H9 (cell line): ENCODE data around the gene CNOT4. TPM values are rescaled to one million over a fixed set of nuclear protein-coding genes. Genes with fewer than 3 reads are reported as not detected.

Experiments used
- DNase-seq: peaks from one replicate; pipeline ENCODE4 v3.0.0-alpha.2; 2017
- H2AFZ ChIP-seq: one replicate; pipeline ENCODE4 v1.6.1; 2013; ENCODE audit warnings: mild to moderate bottlenecking, low read length, control low read depth, moderate library complexity
- H2AK5ac ChIP-seq: 2 replicates; pipeline ENCODE4 v1.6.1; 2013; ENCODE audit warnings: low read length, control low read depth, mixed read lengths; ENCODE audit not compliant: insufficient read length
- H2BK120ac ChIP-seq: one replicate; pipeline ENCODE4 v1.6.1; 2013; ENCODE audit warnings: low read depth, mild to moderate bottlenecking, low read length, control low read depth, inconsistent platforms; ENCODE audit not compliant: poor library complexity, severe bottlenecking
- H2BK12ac ChIP-seq: 2 replicates; pipeline ENCODE4 v1.6.1; 2013; ENCODE audit warnings: low read length, control low read depth, mixed read lengths, low read depth; ENCODE audit not compliant: insufficient read length
- H2BK15ac ChIP-seq: 2 replicates; pipeline ENCODE4 v1.6.1; 2013; ENCODE audit warnings: low read depth, low read length, control low read depth
- H2BK20ac ChIP-seq: one replicate; pipeline ENCODE4 v1.6.1; 2013; ENCODE audit warnings: low read depth, mild to moderate bottlenecking, low read length, control low read depth, inconsistent platforms; ENCODE audit not compliant: poor library complexity, severe bottlenecking
- H2BK5ac ChIP-seq: 2 replicates; pipeline ENCODE4 v1.6.1; 2013; ENCODE audit warnings: low read length, control low read depth, mixed read lengths; ENCODE audit not compliant: insufficient read length
- H3K14ac ChIP-seq: 2 replicates; pipeline ENCODE4 v1.6.1; 2013; ENCODE audit warnings: low read length, control low read depth; ENCODE audit not compliant: insufficient read depth
- H3K18ac ChIP-seq: 2 replicates; pipeline ENCODE4 v1.6.1; 2013; ENCODE audit warnings: low read depth, mild to moderate bottlenecking, mixed read lengths, low read length, control low read depth; ENCODE audit not compliant: insufficient read length
- H3K23ac ChIP-seq: 2 replicates; pipeline ENCODE4 v1.6.1; 2013; ENCODE audit warnings: low read length, control low read depth, mixed read lengths, low read depth; ENCODE audit not compliant: insufficient read length
- H3K23me2 ChIP-seq: 2 replicates; pipeline ENCODE4 v1.6.1; 2013; ENCODE audit warnings: low read depth, mild to moderate bottlenecking, mixed read lengths, low read length, control low read depth; ENCODE audit not compliant: insufficient read length, poor library complexity, severe bottlenecking
- H3K27ac ChIP-seq: 2 replicates; pipeline ENCODE4 v1.5.1; 2013; ENCODE audit warnings: low read length, control low read depth, mixed read lengths, low read depth; ENCODE audit not compliant: insufficient read length
- H3K27me3 ChIP-seq: 2 replicates; pipeline ENCODE4 v1.6.1; 2013; ENCODE audit warnings: low read length, control low read depth, inconsistent platforms; ENCODE audit not compliant: insufficient read depth
- H3K4ac ChIP-seq: 2 replicates; pipeline ENCODE4 v1.6.1; 2013; ENCODE audit warnings: low read depth, mild to moderate bottlenecking, control low read depth, inconsistent platforms, low read length, moderate library complexity
- H3K4me1 ChIP-seq: 2 replicates; pipeline ENCODE4 v1.6.1; 2013; ENCODE audit warnings: low read length, control low read depth, inconsistent platforms; ENCODE audit not compliant: insufficient read depth
- H3K4me2 ChIP-seq: 2 replicates; pipeline ENCODE4 v1.6.1; 2013; ENCODE audit warnings: low read length, control low read depth, mixed read lengths; ENCODE audit not compliant: insufficient read length, insufficient read depth
- H3K56ac ChIP-seq: 2 replicates; pipeline ENCODE4 v1.6.1; 2013; ENCODE audit warnings: low read depth, mild to moderate bottlenecking, mixed read lengths, low read length, control low read depth; ENCODE audit not compliant: insufficient read length
- H3K79me1 ChIP-seq: 2 replicates; pipeline ENCODE4 v1.6.1; 2013; ENCODE audit warnings: low read depth, mild to moderate bottlenecking, moderate library complexity, low read length, control low read depth, inconsistent platforms; ENCODE audit not compliant: insufficient read depth, poor library complexity, severe bottlenecking
- H3K79me2 ChIP-seq: 2 replicates; pipeline ENCODE4 v1.6.1; 2013; ENCODE audit warnings: low read length, control low read depth, inconsistent platforms; ENCODE audit not compliant: insufficient read depth
- H3K9ac ChIP-seq: 2 replicates; pipeline ENCODE4 v1.6.1; 2013; ENCODE audit warnings: low read length, control low read depth, mixed read lengths; ENCODE audit not compliant: insufficient read length; ENCODE audit errors: extremely low read depth
- H3K9me3 ChIP-seq: one replicate; pipeline ENCODE4 v1.6.1; 2013; ENCODE audit warnings: low read depth, low read length, inconsistent platforms; ENCODE audit not compliant: control insufficient read depth
- H3T11ph ChIP-seq: one replicate; pipeline ENCODE4 v1.6.1; 2013; ENCODE audit warnings: mild to moderate bottlenecking, low read length, control low read depth, inconsistent platforms
- H4K20me1 ChIP-seq: one replicate; pipeline ENCODE4 v1.6.1; 2013; ENCODE audit not compliant: control insufficient read depth, insufficient read length, insufficient read depth
- H4K5ac ChIP-seq: 2 replicates; pipeline ENCODE4 v1.6.1; 2013; ENCODE audit warnings: low read depth, mild to moderate bottlenecking, mixed read lengths, low read length, control low read depth; ENCODE audit not compliant: insufficient read length
- H4K8ac ChIP-seq: replicated peaks from 2 replicates; pipeline ENCODE4 v1.6.1; 2013; ENCODE audit warnings: low read length, control low read depth, mixed read lengths, low read depth; ENCODE audit not compliant: insufficient read length
- H4K91ac ChIP-seq: 2 replicates; pipeline ENCODE4 v1.6.1; 2013; ENCODE audit warnings: low read depth, mild to moderate bottlenecking, moderate library complexity, mixed read lengths, low read length, control low read depth; ENCODE audit not compliant: insufficient read length
- H3K27ac Mint-ChIP-seq, 3 experiments: 2 replicates in 2 of 3; 3 replicates in 1 of 3; pipeline ENCODE4 v1.8.0; 2020 to 2021; ENCODE audit warnings: mixed read lengths in 3 of 3, mild to moderate bottlenecking in 1 of 3, moderate library complexity in 1 of 3
- H3K27me3 Mint-ChIP-seq: 2 replicates; pipeline ENCODE4 v1.8.0; 2021; ENCODE audit warnings: low read depth, mild to moderate bottlenecking, moderate library complexity, mixed read lengths
- H3K36me3 Mint-ChIP-seq, 3 experiments: 2 replicates in 2 of 3; 3 replicates in 1 of 3; pipeline ENCODE4 v1.8.0; 2020 to 2021; ENCODE audit warnings: low read depth in 3 of 3, mixed read lengths in 3 of 3; ENCODE audit not compliant: insufficient read depth in 1 of 3
- H3K4me1 Mint-ChIP-seq, 2 experiments: 2 replicates each; pipeline ENCODE4 v1.8.0; 2020; ENCODE audit warnings: mixed read lengths in 2 of 2
- H3K4me3 Mint-ChIP-seq, 2 experiments: 2 replicates in 1 of 2; 3 replicates in 1 of 2; pipeline ENCODE4 v1.8.0; 2020 to 2021; ENCODE audit warnings: mild to moderate bottlenecking in 2 of 2, mixed read lengths in 2 of 2, moderate library complexity in 1 of 2
- H3K9me3 Mint-ChIP-seq, 2 experiments: 2 replicates in 1 of 2; 3 replicates in 1 of 2; pipeline ENCODE4 v1.8.0; 2020; ENCODE audit warnings: mild to moderate bottlenecking in 2 of 2, mixed read lengths in 2 of 2, moderate library complexity in 1 of 2
- WGBS: extraction: QIAGEN DNeasy Blood & Tissue Kit; methylation state at CpG from one replicate; pipeline ENCODE4 v1.1.7; 2013; ENCODE audit warnings: missing lambda C conversion rate, low lambda C conversion rate, mixed read lengths; ENCODE audit not compliant: insufficient read length; ENCODE audit errors: extremely low coverage; 5-methylcytosine and 5-hydroxymethylcytosine counted together
- total RNA-seq: library from RNA; stranded (reverse); gene quantifications from 2 replicates; pipeline ENCODE4 v1.2.1, GENCODE V29; 2021
- TF ChIP-seq, protein P1 (sequence below): fragments of 200-600 bp; sonication (generic); conservative IDR thresholded peaks from 3 replicates; pipeline ENCODE4 v1.8.0; 2021; ENCODE audit warnings: antibody characterized with exemption, mild to moderate bottlenecking

Gene CNOT4
- total RNA-seq, 1 experiment from 2014 or later = 27.4 TPM

DNA sequence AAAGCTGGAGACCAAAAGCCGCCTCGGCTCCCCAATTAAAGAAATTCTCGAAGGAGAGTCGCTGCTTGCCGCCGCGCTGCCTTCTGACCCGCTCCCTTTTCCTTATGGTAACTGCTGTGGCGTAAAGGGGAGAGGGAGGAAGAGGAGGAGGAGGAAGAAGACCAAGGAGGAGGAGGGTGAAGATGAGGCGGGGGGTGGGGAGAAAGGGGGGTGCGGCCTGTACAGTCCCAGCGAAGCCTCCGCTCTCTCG, 388 bp downstream of the CNOT4 start:
- H3K79me1 ChIP-seq = peaks cover 3% of the 10 kb centered on the region
- Mint-ChIP-seq H3K4me3 (no peak overlapping the region), H3K36me3 (no peaks in the 10 kb centered on the region), H3K27me3 (no peaks in the 10 kb centered on the region), H3K4me1 (peaks cover 4 to 9% of the 10 kb centered on the region in 2 experiments; a peak in 3 of 4 replicates), H3K9me3 (no peaks in the 10 kb centered on the region), H3K27ac (no peak overlapping the region)
- H3K79me2 ChIP-seq = peaks cover 6% of the 10 kb centered on the region; the same call in 1 of the 2 replicates
- no peak overlapping the region for H2AK5ac ChIP-seq
- no peak overlapping the region for H3K23ac ChIP-seq
- no peak overlapping the region for H2BK120ac ChIP-seq
- no peak overlapping the region for H2BK5ac ChIP-seq
- no peak overlapping the region for H4K5ac ChIP-seq
- no peak overlapping the region for H2BK15ac ChIP-seq
- H4K91ac ChIP-seq = no peak overlapping the region
- peaks cover 14% of the 10 kb centered on the region for H3K23me2 ChIP-seq
- H2BK20ac ChIP-seq = no peak overlapping the region
- H3K4ac ChIP-seq = no peak overlapping the region
- H3K4me1 ChIP-seq = peaks cover 3% of the 10 kb centered on the region; the same call in 1 of the 2 replicates
- DNase-seq = no peak
- peak overlapping the region; percentile 41 for H3K14ac ChIP-seq
- no peak overlapping the region for H3T11ph ChIP-seq
- no peak overlapping the region for H3K56ac ChIP-seq
- peak overlapping the region; percentile 97 for H3K4me2 ChIP-seq
- H2AFZ ChIP-seq = no peak overlapping the region
- H3K27me3 ChIP-seq = no peaks in the 10 kb centered on the region
- H4K8ac ChIP-seq = no peak overlapping the region
- H3K18ac ChIP-seq = no peak overlapping the region
- no peaks in the 10 kb centered on the region for H3K9me3 ChIP-seq
- H3K9ac ChIP-seq = peak overlapping the region; percentile 96
- no CpG with 5 or more reads among the region's 14 CpGs for WGBS
- no peak overlapping the region for H2BK12ac ChIP-seq
- peak overlapping the region; percentile 24 for H3K27ac ChIP-seq
- TF ChIP-seq, protein P1, sequence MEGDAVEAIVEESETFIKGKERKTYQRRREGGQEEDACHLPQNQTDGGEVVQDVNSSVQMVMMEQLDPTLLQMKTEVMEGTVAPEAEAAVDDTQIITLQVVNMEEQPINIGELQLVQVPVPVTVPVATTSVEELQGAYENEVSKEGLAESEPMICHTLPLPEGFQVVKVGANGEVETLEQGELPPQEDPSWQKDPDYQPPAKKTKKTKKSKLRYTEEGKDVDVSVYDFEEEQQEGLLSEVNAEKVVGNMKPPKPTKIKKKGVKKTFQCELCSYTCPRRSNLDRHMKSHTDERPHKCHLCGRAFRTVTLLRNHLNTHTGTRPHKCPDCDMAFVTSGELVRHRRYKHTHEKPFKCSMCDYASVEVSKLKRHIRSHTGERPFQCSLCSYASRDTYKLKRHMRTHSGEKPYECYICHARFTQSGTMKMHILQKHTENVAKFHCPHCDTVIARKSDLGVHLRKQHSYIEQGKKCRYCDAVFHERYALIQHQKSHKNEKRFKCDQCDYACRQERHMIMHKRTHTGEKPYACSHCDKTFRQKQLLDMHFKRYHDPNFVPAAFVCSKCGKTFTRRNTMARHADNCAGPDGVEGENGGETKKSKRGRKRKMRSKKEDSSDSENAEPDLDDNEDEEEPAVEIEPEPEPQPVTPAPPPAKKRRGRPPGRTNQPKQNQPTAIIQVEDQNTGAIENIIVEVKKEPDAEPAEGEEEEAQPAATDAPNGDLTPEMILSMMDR = no peak
- peaks cover 2% of the 10 kb centered on the region for H4K20me1 ChIP-seq
